Common myeloid progenitor, CD34-positive (primary cell): ENCODE results near the gene BECN2. TPM values are rescaled to one million over a fixed set of nuclear protein-coding genes. Genes with fewer than 3 reads are reported as not detected.

Source experiments
- CTCF ChIA-PET: fragments of 350-600 bp; sonication (Branson Sonifier 250); formaldehyde crosslinking; loops from one replicate; lab custom pipeline; 2021; ENCODE audit warnings: antibody characterized with exemption; lab: Charles Lee
- POLR2A ChIA-PET: fragments of 350-600 bp; sonication (Branson Sonifier 250); formaldehyde crosslinking; loops from one replicate; lab custom pipeline; 2021; ENCODE audit warnings: antibody characterized with exemption; lab: Charles Lee
- DNase-seq, 3 donors: peaks; one replicate each; pipeline versions ENCODE4 v3.0.0 to v3.0.0-alpha.2; 2013
- H3K27ac ChIP-seq, 2 experiments: 1 replicate in 1 of 2; 2 replicates in 1 of 2; pipeline ENCODE4 v1.7.0; 2013; ENCODE audit warnings: inconsistent platforms in 2 of 2, low read length in 2 of 2, mild to moderate bottlenecking in 2 of 2, low read depth in 1 of 2, moderate library complexity in 1 of 2; ENCODE audit not compliant: severe bottlenecking in 2 of 2, insufficient read depth in 1 of 2, poor library complexity in 1 of 2
- H3K27me3 ChIP-seq, 5 experiments: replicated peaks in 2 of 5; 1 replicate in 3 of 5; 2 replicates in 2 of 5; pipeline versions ENCODE4 v1.6.1 to v1.7.0; 2013; ENCODE audit warnings: low read length in 4 of 5, mild to moderate bottlenecking in 2 of 5, moderate library complexity in 2 of 5, inconsistent platforms in 1 of 5; ENCODE audit not compliant: insufficient read depth in 5 of 5, control insufficient read depth in 4 of 5
- H3K36me3 ChIP-seq, 4 experiments: 1 replicate in 2 of 4; 2 replicates in 2 of 4; pipeline versions ENCODE4 v1.6.1 to v1.7.0; 2013; ENCODE audit warnings: low read length in 3 of 4, control low read depth in 1 of 4, mild to moderate bottlenecking in 1 of 4; ENCODE audit not compliant: control insufficient read depth in 4 of 4, insufficient read depth in 4 of 4
- H3K4me1 ChIP-seq, 4 experiments: 1 replicate in 3 of 4; 2 replicates in 1 of 4; pipeline versions ENCODE4 v1.6.1 to v1.7.1; 2013; ENCODE audit warnings: low read length in 3 of 4, mild to moderate bottlenecking in 3 of 4, control low read depth in 1 of 4, inconsistent platforms in 1 of 4, moderate library complexity in 1 of 4; ENCODE audit not compliant: control insufficient read depth in 4 of 4, insufficient read depth in 4 of 4; ENCODE audit errors: control extremely low read depth in 1 of 4
- H3K4me3 ChIP-seq, 7 experiments: 1 replicate in 4 of 7; 2 replicates in 3 of 7; pipeline versions ENCODE4 v1.5.1 to v1.7.0; 2013; ENCODE audit warnings: mild to moderate bottlenecking in 7 of 7, low read length in 6 of 7, moderate library complexity in 6 of 7, inconsistent platforms in 2 of 7, low read depth in 2 of 7, control low read depth in 1 of 7; ENCODE audit not compliant: insufficient read depth in 4 of 7, control insufficient read depth in 1 of 7; ENCODE audit errors: extremely low read depth in 1 of 7
- H3K9me3 ChIP-seq, 5 experiments: 1 replicate in 4 of 5; 2 replicates in 1 of 5; pipeline versions ENCODE4 v1.6.1 to v1.7.1; 2013; ENCODE audit warnings: low read length in 4 of 5, mild to moderate bottlenecking in 2 of 5, inconsistent platforms in 1 of 5, low read depth in 1 of 5, moderate library complexity in 1 of 5; ENCODE audit not compliant: control insufficient read depth in 4 of 5, insufficient read depth in 2 of 5; ENCODE audit errors: control extremely low read depth in 1 of 5
- WGBS: methylation state at CpG from one replicate; pipeline ENCODE4 v1.1.5; 2013; ENCODE audit not compliant: insufficient coverage; 5-methylcytosine and 5-hydroxymethylcytosine counted together
- polyA plus RNA-seq: library from polyadenylated mRNA; unstranded; fragments of 120-200 nt; gene quantifications from one replicate; pipeline ENCODE4 v1.2.1, GENCODE V29; 2013

BECN2 gene, protein sequence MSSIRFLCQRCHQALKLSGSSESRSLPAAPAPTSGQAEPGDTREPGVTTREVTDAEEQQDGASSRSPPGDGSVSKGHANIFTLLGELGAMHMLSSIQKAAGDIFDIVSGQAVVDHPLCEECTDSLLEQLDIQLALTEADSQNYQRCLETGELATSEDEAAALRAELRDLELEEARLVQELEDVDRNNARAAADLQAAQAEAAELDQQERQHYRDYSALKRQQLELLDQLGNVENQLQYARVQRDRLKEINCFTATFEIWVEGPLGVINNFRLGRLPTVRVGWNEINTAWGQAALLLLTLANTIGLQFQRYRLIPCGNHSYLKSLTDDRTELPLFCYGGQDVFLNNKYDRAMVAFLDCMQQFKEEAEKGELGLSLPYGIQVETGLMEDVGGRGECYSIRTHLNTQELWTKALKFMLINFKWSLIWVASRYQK
- not detected for polyA plus RNA-seq

DNA sequence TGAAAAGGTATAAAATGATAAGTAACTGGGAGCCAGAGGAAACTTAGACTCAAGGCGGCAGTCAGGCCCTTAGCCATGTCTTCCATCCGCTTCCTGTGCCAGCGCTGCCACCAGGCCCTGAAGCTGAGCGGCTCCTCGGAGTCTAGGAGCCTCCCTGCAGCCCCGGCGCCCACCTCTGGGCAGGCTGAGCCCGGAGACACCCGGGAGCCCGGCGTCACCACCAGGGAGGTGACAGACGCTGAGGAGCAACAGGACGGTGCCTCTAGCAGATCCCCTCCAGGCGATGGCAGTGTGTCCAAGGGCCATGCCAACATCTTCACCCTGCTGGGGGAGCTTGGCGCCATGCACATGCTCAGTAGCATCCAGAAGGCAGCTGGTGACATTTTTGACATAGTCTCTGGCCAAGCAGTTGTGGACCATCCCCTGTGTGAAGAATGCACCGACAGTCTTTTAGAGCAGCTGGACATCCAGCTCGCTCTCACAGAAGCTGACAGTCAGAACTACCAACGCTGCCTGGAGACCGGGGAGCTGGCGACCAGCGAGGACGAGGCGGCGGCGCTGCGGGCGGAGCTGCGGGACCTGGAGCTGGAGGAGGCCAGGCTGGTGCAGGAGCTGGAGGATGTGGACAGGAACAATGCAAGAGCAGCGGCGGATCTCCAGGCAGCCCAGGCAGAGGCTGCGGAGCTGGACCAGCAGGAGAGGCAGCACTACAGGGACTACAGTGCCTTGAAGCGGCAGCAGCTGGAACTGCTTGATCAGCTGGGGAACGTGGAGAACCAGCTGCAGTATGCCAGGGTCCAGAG, at the start of gene BECN2:
Gene BECN2, plus strand, starts transcription at position 76 of the 803 bp plus-strand sequence. Its CDS starts 0 bp downstream, at position 76.
- Histone ChIP-seq H3K27ac (no peak within 1 kb of the TSS), H3K36me3 (no peaks in the 10 kb centered on the region), H3K27me3 (no peaks in the 10 kb centered on the region), H3K4me3 (no peak within 1 kb of the TSS), H3K4me1 (no peaks in the 10 kb centered on the region), H3K9me3 (no peaks in the 10 kb centered on the region)
- POLR2A ChIA-PET: no interaction called here
- 95% methylated on average over 33 of the region's 33 CpGs for WGBS
- CTCF ChIA-PET: interaction anchor here (1.9 kb wide), 1 partner anchor 28 kb away, joined by 4 read pairs; no protein-coding TSS in a partner anchor
- no peak for DNase-seq

DNA sequence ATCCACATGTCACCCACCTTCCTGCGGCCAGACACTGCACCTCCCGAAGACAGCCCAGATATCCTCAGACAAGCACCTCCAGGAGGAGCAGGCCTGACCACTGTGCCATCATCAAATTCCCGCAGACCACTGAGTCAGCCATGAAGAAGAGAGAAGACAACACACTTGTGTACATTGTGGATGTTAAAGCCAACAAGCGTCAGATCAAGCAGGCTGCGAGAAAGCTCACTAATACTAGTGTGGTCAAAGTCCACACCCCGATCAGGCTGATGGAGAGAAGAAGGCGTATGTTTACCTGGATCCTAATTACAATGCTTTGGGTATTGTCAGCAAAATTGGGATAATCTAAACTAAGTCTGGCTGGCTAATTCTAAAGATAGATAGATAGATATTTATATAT, 41.4 kb upstream of the BECN2 start:
- no peaks in the 10 kb centered on the region for H3K4me1 ChIP-seq
- H3K4me3 ChIP-seq: no peak overlapping the region
- H3K36me3 ChIP-seq: no peaks in the 10 kb centered on the region
- DNase-seq: no peak
- H3K9me3 ChIP-seq: no peaks in the 10 kb centered on the region
- CTCF ChIA-PET: no interaction called here
- POLR2A ChIA-PET: no interaction called here
- H3K27ac ChIP-seq: no peak overlapping the region
- H3K27me3 ChIP-seq: no peaks in the 10 kb centered on the region
- WGBS: 96% methylated on average over 3 of the region's 7 CpGs

DNA sequence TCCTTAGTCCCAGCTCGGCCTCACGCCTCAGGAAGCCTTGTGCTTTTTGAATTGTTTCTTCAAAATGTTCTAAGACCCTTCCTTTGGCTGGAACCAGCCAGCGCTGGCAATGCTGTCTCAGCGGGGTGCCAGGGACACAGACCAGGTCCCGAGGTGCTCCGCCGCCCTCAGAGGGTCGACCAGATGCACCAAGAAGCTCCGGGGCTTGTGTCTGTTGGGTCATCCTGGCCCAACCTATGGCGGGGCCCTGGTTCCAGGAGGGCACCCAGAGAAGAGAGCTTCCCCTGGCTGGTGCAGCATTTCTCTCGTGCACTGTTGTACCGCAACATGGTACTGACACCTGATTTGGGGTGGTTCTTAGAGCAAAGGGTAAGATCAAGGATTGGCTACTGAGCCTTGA, 40.1 kb upstream of the BECN2 start:
- no peak overlapping the region for H3K27ac ChIP-seq
- H3K36me3 ChIP-seq: no peaks in the 10 kb centered on the region
- DNase-seq: no peak
- H3K27me3 ChIP-seq: no peaks in the 10 kb centered on the region
- WGBS: 93% methylated on average over 12 of the region's 12 CpGs
- H3K4me1 ChIP-seq: no peaks in the 10 kb centered on the region
- CTCF ChIA-PET: no interaction called here
- POLR2A ChIA-PET: no interaction called here
- H3K4me3 ChIP-seq: no peak overlapping the region
- H3K9me3 ChIP-seq: no peaks in the 10 kb centered on the region

DNA sequence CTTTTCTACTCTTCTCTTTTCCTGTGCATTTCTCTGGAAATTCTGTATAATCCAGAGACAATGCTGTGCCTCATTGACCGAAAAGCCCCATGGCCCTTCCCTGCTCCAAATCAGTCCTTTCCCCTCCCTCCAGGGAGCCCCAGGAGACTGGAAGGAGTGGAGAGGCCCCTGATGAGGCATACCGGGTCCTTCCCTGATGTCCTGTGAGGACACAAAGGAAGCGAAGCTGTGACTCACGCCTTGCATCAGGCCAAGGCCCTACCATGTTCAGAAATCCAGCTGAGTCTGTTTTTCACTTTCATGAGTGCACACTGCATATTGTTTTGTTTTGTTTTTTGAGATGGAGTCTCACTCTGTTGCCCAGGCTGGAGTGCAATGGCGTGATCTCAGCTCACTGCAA, 38.7 kb upstream of the BECN2 start:
- Histone ChIP-seq H3K27ac (no peak overlapping the region), H3K9me3 (no peaks in the 10 kb centered on the region), H3K4me1 (no peaks in the 10 kb centered on the region), H3K27me3 (no peaks in the 10 kb centered on the region), H3K4me3 (no peak overlapping the region), H3K36me3 (no peaks in the 10 kb centered on the region)
- 87% methylated on average over 4 of the region's 5 CpGs for WGBS
- CTCF ChIA-PET: no interaction called here
- no peak for DNase-seq
- POLR2A ChIA-PET: no interaction called here

DNA sequence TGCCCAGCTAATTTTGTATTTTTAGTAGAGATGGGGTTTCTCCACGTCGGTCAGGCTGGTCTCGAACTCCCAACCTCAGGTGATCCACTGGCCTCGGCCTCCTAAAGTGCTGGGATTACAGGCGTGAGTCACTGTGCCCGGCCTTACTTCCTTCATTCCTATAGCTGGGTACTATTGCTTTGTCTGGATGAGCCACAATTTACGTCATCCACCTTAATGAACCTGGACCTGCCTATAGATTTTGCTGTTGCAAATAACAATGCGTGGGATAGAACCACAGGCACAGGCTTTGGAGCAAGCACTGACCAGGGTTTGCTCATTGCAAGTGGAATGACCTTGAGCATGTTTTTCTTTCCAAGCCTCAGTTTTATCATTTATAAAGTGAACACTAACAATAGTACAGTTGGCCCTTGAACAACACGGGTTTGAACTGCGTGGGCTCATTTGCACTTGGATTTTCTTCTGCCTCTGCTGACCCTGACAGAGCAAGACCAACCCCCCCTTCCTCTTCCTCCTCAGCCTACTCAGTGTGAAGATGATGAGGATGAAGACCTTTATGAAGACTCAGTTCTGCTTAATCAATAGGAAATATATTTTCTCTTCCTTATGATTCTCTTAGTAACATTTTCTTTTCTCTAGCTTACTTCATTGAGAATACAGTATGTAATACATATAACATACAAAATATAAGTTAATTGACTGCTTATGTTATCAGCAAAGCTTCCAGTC, 33.3 kb upstream of the BECN2 start:
- no peak for DNase-seq
- no peaks in the 10 kb centered on the region for H3K9me3 ChIP-seq
- peaks cover 0 to 3% (median 0%) of the 10 kb centered on the region in 5 experiments for H3K27me3 ChIP-seq
- no peak overlapping the region for H3K27ac ChIP-seq
- POLR2A ChIA-PET: no interaction called here
- CTCF ChIA-PET: interaction anchor here (1.3 kb wide), 1 partner anchor 32 kb away, joined by 3 read pairs; no protein-coding TSS in a partner anchor
- H3K36me3 ChIP-seq: no peaks in the 10 kb centered on the region
- H3K4me1 ChIP-seq: no peaks in the 10 kb centered on the region
- H3K4me3 ChIP-seq: no peak overlapping the region
- 98% methylated on average over 8 of the region's 10 CpGs for WGBS

DNA sequence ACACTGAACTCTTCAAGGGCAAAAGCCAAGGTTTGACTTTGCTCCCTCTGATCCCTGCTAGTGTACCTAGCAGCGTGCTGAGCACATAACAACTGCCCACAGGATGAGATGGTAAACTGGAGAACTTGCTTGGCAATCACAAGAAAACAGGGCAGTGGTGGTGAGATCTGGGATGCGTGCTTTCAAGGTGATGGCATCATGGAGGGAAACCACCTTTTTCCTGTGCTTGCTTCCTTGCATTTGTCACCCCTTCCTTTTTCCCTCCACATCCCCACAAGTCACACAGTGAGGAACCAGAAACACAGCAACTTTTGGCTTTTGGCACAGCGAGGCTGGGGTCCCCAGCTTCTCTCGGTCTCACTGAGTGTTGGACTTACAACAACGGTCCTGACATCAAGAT, 31.4 kb upstream of the BECN2 start:
- H3K4me3 ChIP-seq: no peak overlapping the region
- H3K4me1 ChIP-seq: no peaks in the 10 kb centered on the region
- DNase-seq: no peak
- ChIA-PET POLR2A (no interaction called here), CTCF (no interaction called here)
- no peaks in the 10 kb centered on the region for H3K9me3 ChIP-seq
- 96% methylated on average over 3 of the region's 5 CpGs for WGBS
- H3K27me3 ChIP-seq: peaks cover 0 to 3% (median 0%) of the 10 kb centered on the region in 5 experiments
- H3K27ac ChIP-seq: no peak overlapping the region
- no peaks in the 10 kb centered on the region for H3K36me3 ChIP-seq
